Measurements from ENCODE around the gene RGL2.

DNA sequence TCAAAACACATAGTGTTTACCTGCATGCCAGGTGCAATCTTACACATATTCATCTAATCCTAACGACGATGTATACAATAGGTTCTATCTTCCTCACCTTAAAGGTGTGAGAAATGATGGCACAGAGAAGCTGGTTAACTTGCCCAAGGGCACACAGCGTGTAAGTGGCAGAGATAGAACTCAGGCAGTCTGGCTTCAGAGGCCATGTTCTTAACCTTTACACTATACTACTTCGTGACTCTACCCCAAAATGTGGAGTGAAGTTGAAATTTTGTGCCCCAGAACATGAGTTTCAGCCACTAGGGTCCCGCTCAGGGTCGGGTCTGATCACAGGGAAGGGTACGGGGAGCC, 27.6 kb downstream of the RGL2 start:
- no peak for TF ChIP-seq CTCF (IDR thresholded peaks at IDR 0.05; ENCODE audit: insufficient read depth, low read length)
- TF ChIP-seq, protein P1, sequence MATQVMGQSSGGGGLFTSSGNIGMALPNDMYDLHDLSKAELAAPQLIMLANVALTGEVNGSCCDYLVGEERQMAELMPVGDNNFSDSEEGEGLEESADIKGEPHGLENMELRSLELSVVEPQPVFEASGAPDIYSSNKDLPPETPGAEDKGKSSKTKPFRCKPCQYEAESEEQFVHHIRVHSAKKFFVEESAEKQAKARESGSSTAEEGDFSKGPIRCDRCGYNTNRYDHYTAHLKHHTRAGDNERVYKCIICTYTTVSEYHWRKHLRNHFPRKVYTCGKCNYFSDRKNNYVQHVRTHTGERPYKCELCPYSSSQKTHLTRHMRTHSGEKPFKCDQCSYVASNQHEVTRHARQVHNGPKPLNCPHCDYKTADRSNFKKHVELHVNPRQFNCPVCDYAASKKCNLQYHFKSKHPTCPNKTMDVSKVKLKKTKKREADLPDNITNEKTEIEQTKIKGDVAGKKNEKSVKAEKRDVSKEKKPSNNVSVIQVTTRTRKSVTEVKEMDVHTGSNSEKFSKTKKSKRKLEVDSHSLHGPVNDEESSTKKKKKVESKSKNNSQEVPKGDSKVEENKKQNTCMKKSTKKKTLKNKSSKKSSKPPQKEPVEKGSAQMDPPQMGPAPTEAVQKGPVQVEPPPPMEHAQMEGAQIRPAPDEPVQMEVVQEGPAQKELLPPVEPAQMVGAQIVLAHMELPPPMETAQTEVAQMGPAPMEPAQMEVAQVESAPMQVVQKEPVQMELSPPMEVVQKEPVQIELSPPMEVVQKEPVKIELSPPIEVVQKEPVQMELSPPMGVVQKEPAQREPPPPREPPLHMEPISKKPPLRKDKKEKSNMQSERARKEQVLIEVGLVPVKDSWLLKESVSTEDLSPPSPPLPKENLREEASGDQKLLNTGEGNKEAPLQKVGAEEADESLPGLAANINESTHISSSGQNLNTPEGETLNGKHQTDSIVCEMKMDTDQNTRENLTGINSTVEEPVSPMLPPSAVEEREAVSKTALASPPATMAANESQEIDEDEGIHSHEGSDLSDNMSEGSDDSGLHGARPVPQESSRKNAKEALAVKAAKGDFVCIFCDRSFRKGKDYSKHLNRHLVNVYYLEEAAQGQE (IDR thresholded peaks at IDR 0.05; ENCODE audit: insufficient replicate concordance, low read depth), result no peak
- TF ChIP-seq POLR2AphosphoS5 (IDR thresholded peaks at IDR 0.05; ENCODE audit: low read depth), result no peak
- TF ChIP-seq SPI1 (IDR thresholded peaks at IDR 0.05; ENCODE audit: borderline replicate concordance, low read depth), result no peak
- no peak for TF ChIP-seq GABPA (IDR thresholded peaks at IDR 0.05; ENCODE audit: low read depth)
